Uterus (tissue), 2 donors: ENCODE results near the gene EPS8L2.

Experiments
- CTCF ChIP-seq, 4 experiments: fragments of 200-600 bp in 2 of 4; fragments of 450-650 bp in 2 of 4; sonication (generic) in 2 of 4; IDR thresholded peaks; one replicate each; pipeline ENCODE4 v1.5.1; 2016 to 2019; ENCODE audit warnings: antibody characterized with exemption in 4 of 4, mild to moderate bottlenecking in 2 of 4, moderate library complexity in 1 of 4
- POLR2A ChIP-seq, 2 donors: fragments of 450-650 bp; IDR thresholded peaks; one replicate each; pipeline ENCODE4 v1.6.1; 2016; ENCODE audit warnings: antibody characterized with exemption in 2 of 2, mild to moderate bottlenecking in 1 of 2, moderate library complexity in 1 of 2

GRCh38 chr11:720642-721246, 14.7 kb downstream of the EPS8L2 start:
- no peak for TF ChIP-seq CTCF (IDR thresholded peaks at IDR 0.05)
- no peak for TF ChIP-seq POLR2A (IDR thresholded peaks at IDR 0.05)
